Activated CD8-positive, alpha-beta memory T cell treated with anti-CD3 and anti-CD28 coated beads, Interleukin-2, amount 10 ng/mL, durations not matched to agents 7 days and 5 days (primary cell): Measurements from ENCODE around the gene CMTM1. TPM values are rescaled to one million over a fixed set of nuclear protein-coding genes. Genes with fewer than 3 reads are reported as not detected.
"Not testable (repeated sequence)": the region's sequence is repeated elsewhere in the genome, so short reads cannot be mapped to it uniquely, and the experiment has no call there.

Experiments used
- ATAC-seq: fragments of 150-1000 bp; cut with Tn5 transposase; one replicate; pipeline ENCODE4 v1.10.0; 2021; ENCODE audit warnings: moderate library complexity
- CTCF ChIA-PET: fragments of 350-600 bp; sonication (Branson Sonifier 250); formaldehyde crosslinking; loops from one replicate; lab custom pipeline; 2021; ENCODE audit warnings: antibody characterized with exemption; lab: Charles Lee
- DNase-seq: peaks from one replicate; pipeline ENCODE4 v3.0.0-alpha.2; 2020
- H3K27ac Mint-ChIP-seq: one replicate; pipeline ENCODE4 v1.8.0; 2021; ENCODE audit warnings: mild to moderate bottlenecking, mixed read lengths
- H3K27me3 Mint-ChIP-seq: one replicate; pipeline ENCODE4 v1.8.0; 2021; ENCODE audit warnings: mixed read lengths
- H3K36me3 Mint-ChIP-seq: one replicate; pipeline ENCODE4 v1.8.0; 2021; ENCODE audit warnings: mild to moderate bottlenecking, mixed read lengths
- H3K4me1 Mint-ChIP-seq: one replicate; pipeline ENCODE4 v1.8.0; 2021; ENCODE audit warnings: mixed read lengths
- H3K4me3 Mint-ChIP-seq: one replicate; pipeline ENCODE4 v1.8.0; 2021; ENCODE audit warnings: mild to moderate bottlenecking, moderate library complexity, mixed read lengths
- H3K9me3 Mint-ChIP-seq: one replicate; pipeline ENCODE4 v1.8.0; 2022; ENCODE audit warnings: low read depth, mixed read lengths
- total RNA-seq, 2 experiments: library from RNA; stranded (reverse); gene quantifications; one replicate each; pipeline ENCODE4 v1.2.3, GENCODE V29; 2021

The CMTM1 gene
- total RNA-seq, 2 experiments from 2014 or later: 21.1 to 21.4 TPM

DNA sequence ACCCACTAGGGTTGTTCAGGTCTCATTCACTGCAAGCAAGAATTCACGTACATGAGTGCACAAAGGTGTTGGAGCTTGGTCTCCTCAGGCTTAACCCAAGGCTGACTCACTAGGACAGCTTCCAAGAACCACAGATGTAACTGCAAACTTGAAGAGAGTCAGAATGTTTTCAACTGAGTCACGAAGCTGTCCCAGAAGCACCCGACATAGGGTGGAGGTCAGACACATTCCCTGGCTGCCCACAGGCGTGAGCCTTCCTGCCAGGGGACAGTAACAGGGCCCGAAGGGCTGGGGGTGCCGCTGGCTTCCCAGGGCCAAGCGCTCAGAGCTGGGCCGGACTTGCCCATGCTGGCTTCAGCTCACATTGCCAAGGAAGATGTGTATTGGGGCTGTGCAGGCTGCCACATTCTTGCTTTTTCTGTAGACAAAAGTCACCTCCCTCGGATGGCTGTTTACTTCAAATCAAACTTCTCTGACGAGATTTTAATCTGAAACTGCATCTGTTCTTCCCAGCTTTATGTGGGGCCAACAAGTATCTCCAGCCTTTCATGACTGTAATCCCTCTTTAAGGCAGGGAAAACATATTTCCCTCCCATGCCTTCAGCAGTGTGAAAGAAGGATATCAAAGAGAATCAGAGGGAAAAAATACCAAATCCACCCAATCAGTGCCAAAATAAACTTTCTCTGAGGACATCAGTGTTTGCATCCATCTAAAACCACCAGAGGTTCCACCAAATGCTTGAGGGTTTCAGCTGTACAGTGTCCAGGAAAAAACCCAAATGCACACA lies 52.5 kb downstream of the CMTM1 start:
- ATAC-seq: no peak

GRCh38 chr16:66619534-66620428 lies 53.5 kb downstream of the CMTM1 start:
- DNase-seq (no peak), ATAC-seq (no peak)
- H3K4me1 Mint-ChIP-seq: peaks cover 12% of the 10 kb centered on the region
- H3K36me3 Mint-ChIP-seq: no peaks in the 10 kb centered on the region
- H3K27ac Mint-ChIP-seq: no peak overlapping the region
- H3K9me3 Mint-ChIP-seq: no peaks in the 10 kb centered on the region
- CTCF ChIA-PET: interaction anchor here (1.1 to 3.0 kb wide), 5 partner anchors 11 to 248 kb away, joined by 4 to 9 read pairs (median 4); no protein-coding TSS in a partner anchor
- H3K4me3 Mint-ChIP-seq: no peak overlapping the region
- no peaks in the 10 kb centered on the region for H3K27me3 Mint-ChIP-seq

More for the DNA sequence above, 52.5 kb downstream of the CMTM1 start:
- Mint-ChIP-seq H3K27ac (no peak overlapping the region), H3K4me3 (no peak overlapping the region), H3K4me1 (peaks cover 12% of the 10 kb centered on the region), H3K27me3 (no peaks in the 10 kb centered on the region), H3K36me3 (no peaks in the 10 kb centered on the region), H3K9me3 (no peaks in the 10 kb centered on the region)
- CTCF ChIA-PET: interaction anchor here (1.5 to 3.0 kb wide), 4 partner anchors 10 to 249 kb away, joined by 5 to 11 read pairs (median 8); no protein-coding TSS in a partner anchor
- no peak for DNase-seq

DNA sequence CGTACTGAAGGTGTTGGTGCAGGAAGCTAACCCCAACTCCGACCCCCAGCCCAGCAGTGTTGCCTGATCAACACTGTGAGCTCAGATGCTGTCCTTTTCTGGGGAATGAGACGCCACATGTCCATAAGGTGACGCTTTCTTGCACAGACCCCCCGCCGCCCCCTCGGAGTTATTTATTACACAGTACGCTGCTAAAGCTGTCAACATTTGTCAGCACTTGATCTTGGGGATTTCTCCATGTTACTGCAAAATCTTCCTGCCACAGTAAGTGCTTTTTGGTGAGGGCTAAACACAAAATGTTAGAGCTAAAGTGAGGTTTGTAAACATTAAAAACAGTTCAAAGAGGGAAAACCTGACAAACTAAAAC lies 54.2 kb downstream of the CMTM1 start:
- Mint-ChIP-seq H3K27ac (no peak overlapping the region), H3K9me3 (no peaks in the 10 kb centered on the region), H3K27me3 (no peaks in the 10 kb centered on the region), H3K4me1 (peaks cover 12% of the 10 kb centered on the region), H3K36me3 (no peaks in the 10 kb centered on the region), H3K4me3 (no peak overlapping the region)
- CTCF ChIA-PET: interaction anchor here (1.1 to 3.0 kb wide), 4 partner anchors 12 to 214 kb away, joined by 4 to 9 read pairs (median 4); no protein-coding TSS in a partner anchor
- no peak for ATAC-seq
- no peak for DNase-seq

DNA sequence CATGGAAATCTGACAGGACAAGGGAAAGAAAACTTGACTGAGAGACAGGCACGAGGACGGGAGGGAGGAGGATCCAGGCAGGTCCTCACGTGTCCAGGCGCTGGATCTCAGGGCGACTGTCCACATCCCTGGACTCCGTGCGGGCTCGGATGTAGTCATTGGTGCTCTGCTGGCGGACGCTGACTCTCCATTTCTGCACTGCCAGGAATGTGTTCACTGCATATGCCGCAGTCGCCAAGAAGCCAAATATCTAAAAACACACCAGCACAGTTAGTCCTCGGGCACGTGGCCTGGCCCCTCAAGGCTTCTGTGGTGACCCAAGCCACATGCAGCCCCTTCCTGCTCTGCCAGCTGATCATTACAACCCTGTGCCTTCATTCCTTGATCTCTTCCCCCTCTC lies 55.7 kb downstream of the CMTM1 start:
- CTCF ChIA-PET: interaction anchor here (3.7 kb wide), 1 partner anchor 13 kb away, joined by 11 read pairs; no protein-coding TSS in a partner anchor
- Mint-ChIP-seq H3K4me1 (peaks cover 12% of the 10 kb centered on the region), H3K4me3 (no peak overlapping the region), H3K27me3 (no peaks in the 10 kb centered on the region), H3K9me3 (no peaks in the 10 kb centered on the region), H3K27ac (no peak overlapping the region), H3K36me3 (no peaks in the 10 kb centered on the region)
- DNase-seq: no peak
- no peak for ATAC-seq

GRCh38 chr16:66622863-66623262 lies 56.6 kb downstream of the CMTM1 start:
- H3K9me3 Mint-ChIP-seq: no peaks in the 10 kb centered on the region
- ATAC-seq (no peak), DNase-seq (no peak)
- no peaks in the 10 kb centered on the region for H3K36me3 Mint-ChIP-seq
- peaks cover 12% of the 10 kb centered on the region for H3K4me1 Mint-ChIP-seq
- CTCF ChIA-PET: interaction anchor here (1.0 to 3.7 kb wide), 2 partner anchors 14 to 28 kb away, joined by 3 to 11 read pairs; no protein-coding TSS in a partner anchor
- no peak overlapping the region for H3K27ac Mint-ChIP-seq
- no peaks in the 10 kb centered on the region for H3K27me3 Mint-ChIP-seq
- H3K4me3 Mint-ChIP-seq: no peak overlapping the region

- no peak overlapping the region for H3K27ac Mint-ChIP-seq
- CTCF ChIA-PET: interaction anchor here (1.0 to 3.7 kb wide), 3 partner anchors 14 to 28 kb away, joined by 3 to 11 read pairs (median 3); no protein-coding TSS in a partner anchor
- DNase-seq (no peak), ATAC-seq (no peak)
- no peak overlapping the region for H3K4me3 Mint-ChIP-seq
- H3K27me3 Mint-ChIP-seq: no peaks in the 10 kb centered on the region
- H3K36me3 Mint-ChIP-seq: no peaks in the 10 kb centered on the region
- peaks cover 12% of the 10 kb centered on the region for H3K4me1 Mint-ChIP-seq
- no peaks in the 10 kb centered on the region for H3K9me3 Mint-ChIP-seq
Measured at GRCh38 chr16:66623755-66624154, 57.5 kb downstream of the CMTM1 start.

DNA sequence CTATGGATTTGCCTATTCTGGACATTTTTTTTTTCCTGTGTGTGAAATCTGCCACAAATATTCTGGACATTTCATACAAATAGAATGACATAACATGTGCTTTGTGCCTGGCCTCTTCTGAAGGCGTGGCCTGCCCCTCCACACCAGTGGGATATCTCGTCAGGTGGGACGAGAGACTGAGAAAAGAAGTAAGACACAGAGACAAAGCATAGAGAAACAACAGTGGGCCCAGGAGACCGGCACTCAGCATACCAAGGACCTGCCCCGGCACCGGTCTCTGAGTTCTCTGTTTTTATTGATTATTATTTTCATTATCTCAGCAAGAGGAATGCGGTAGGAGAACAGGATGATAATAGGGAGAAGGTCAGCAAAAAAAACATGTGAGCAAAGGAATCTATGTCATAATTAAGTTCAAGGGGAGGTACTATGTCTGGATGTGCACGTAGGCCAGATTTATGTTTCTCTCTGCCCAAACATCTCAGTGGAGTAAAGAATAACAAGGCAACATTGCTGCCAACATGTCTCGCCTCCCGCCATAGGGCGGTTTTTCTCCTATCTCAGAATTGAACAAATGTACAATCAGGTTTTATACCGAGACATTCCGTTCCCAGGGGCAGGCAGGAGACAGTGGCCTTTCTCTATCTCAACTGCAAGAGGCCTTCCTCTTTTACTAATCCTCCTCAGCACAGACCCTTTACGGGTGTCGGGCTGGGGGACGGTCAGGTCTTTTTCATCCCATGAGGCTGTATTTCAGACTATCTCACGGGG lies 61.6 kb downstream of the CMTM1 start:
- H3K4me3 Mint-ChIP-seq, ATAC-seq, H3K4me1 Mint-ChIP-seq, H3K27ac Mint-ChIP-seq, H3K9me3 Mint-ChIP-seq, CTCF ChIA-PET, H3K36me3 Mint-ChIP-seq, H3K27me3 Mint-ChIP-seq, DNase-seq: not testable (repeated sequence)

Other genes with a start within 250 kb of the CMTM1 start
- not detected for gene CDH5, start 199.7 kb upstream of the CMTM1 start, total RNA-seq
- gene BEAN1, start 139.1 kb upstream of the CMTM1 start, total RNA-seq: not detected
- 10 to 100 TPM in 1 of 2 experiments, 1 to 10 TPM in 1; 8.5 to 10.8 TPM for gene TK2, start 16.3 kb upstream of the CMTM1 start, total RNA-seq
- 100 to 1,000 TPM; 199 to 220 TPM for gene CKLF, start 13.9 kb upstream of the CMTM1 start, total RNA-seq
- 1 to 10 TPM; 1.1 to 1.6 TPM for gene CMTM2, start 13.0 kb downstream of the CMTM1 start, total RNA-seq
- gene CMTM3, start 38.3 kb downstream of the CMTM1 start, total RNA-seq: 10 to 100 TPM; 85.0 to 90.3 TPM
- 1 to 10 TPM; 1.1 to 1.2 TPM for gene CMTM4, start 130.3 kb downstream of the CMTM1 start, total RNA-seq
- gene DYNC1LI2, start 185.2 kb downstream of the CMTM1 start, total RNA-seq: 10 to 100 TPM; 71.6 to 81.0 TPM
- under 1 TPM in 1 of 2 experiments, not detected in 1; 0.47 TPM for gene TERB1, start 235.1 kb downstream of the CMTM1 start, total RNA-seq